ENCODE results near the gene RALGDS. TPM values are rescaled to one million over a fixed set of nuclear protein-coding genes. Genes with fewer than 3 reads are reported as not detected.

Gene RALGDS
- total RNA-seq, 1 donor from 2014 or later: 449 TPM

GRCh38 chr9:133109931-133110650 is 10.9 kb downstream of the RALGDS start:
- peaks cover 21% of the 10 kb centered on the region for H3K9me3 Mint-ChIP-seq (ENCODE audit: unreplicated experiment)
- no peaks in the 10 kb centered on the region for H3K36me3 Mint-ChIP-seq (ENCODE audit: unreplicated experiment)

GRCh38 chr9:133108794-133109641 is 12.0 kb downstream of the RALGDS start:
- Mint-ChIP-seq H3K27ac (ENCODE audit: unreplicated experiment) (peak overlapping the region; percentile 66), H3K4me1 (ENCODE audit: low read depth, unreplicated experiment) (peaks cover 14% of the 10 kb centered on the region)

More at GRCh38 chr9:133109931-133110650, 10.9 kb downstream of the RALGDS start:
- Mint-ChIP-seq H3K4me3 (ENCODE audit: unreplicated experiment) (no peak overlapping the region), H3K4me1 (ENCODE audit: low read depth, unreplicated experiment) (peaks cover 16% of the 10 kb centered on the region), H3K27ac (ENCODE audit: unreplicated experiment) (peak overlapping the region; percentile 59), H3K27me3 (ENCODE audit: unreplicated experiment) (peaks cover 28% of the 10 kb centered on the region)
- TF ChIP-seq CTCF (IDR thresholded peaks at IDR 0.05; ENCODE audit: partially characterized antibody, unreplicated experiment): no peak
- DNase-seq: no peak

GRCh38 chr9:133107961-133108793 is 12.9 kb downstream of the RALGDS start:
- Mint-ChIP-seq H3K27ac (ENCODE audit: unreplicated experiment) (peak overlapping the region; percentile 48), H3K4me1 (ENCODE audit: low read depth, unreplicated experiment) (peaks cover 6% of the 10 kb centered on the region), H3K4me3 (ENCODE audit: unreplicated experiment) (no peak overlapping the region)

More at GRCh38 chr9:133108794-133109641, 12.0 kb downstream of the RALGDS start:
- Mint-ChIP-seq H3K27me3 (ENCODE audit: unreplicated experiment) (peaks cover 23% of the 10 kb centered on the region), H3K4me3 (ENCODE audit: unreplicated experiment) (no peak overlapping the region), H3K9me3 (ENCODE audit: unreplicated experiment) (peaks cover 19% of the 10 kb centered on the region), H3K36me3 (ENCODE audit: unreplicated experiment) (no peaks in the 10 kb centered on the region)
- TF ChIP-seq CTCF (IDR thresholded peaks at IDR 0.05; ENCODE audit: partially characterized antibody, unreplicated experiment): no peak
- no peak for DNase-seq

GRCh38 chr9:133107245-133107722 is 13.8 kb downstream of the RALGDS start:
- Mint-ChIP-seq H3K36me3 (ENCODE audit: unreplicated experiment) (no peaks in the 10 kb centered on the region), H3K4me3 (ENCODE audit: unreplicated experiment) (no peak overlapping the region), H3K27ac (ENCODE audit: unreplicated experiment) (no peak overlapping the region), H3K27me3 (ENCODE audit: unreplicated experiment) (peaks cover 18% of the 10 kb centered on the region), H3K4me1 (ENCODE audit: low read depth, unreplicated experiment) (peaks cover 4% of the 10 kb centered on the region), H3K9me3 (ENCODE audit: unreplicated experiment) (peaks cover 15% of the 10 kb centered on the region)
- no peak for TF ChIP-seq CTCF (IDR thresholded peaks at IDR 0.05; ENCODE audit: partially characterized antibody, unreplicated experiment)
- DNase-seq: peak; percentile 10

More at GRCh38 chr9:133107961-133108793, 12.9 kb downstream of the RALGDS start:
- DNase-seq: no peak
- H3K36me3 Mint-ChIP-seq (ENCODE audit: unreplicated experiment): no peaks in the 10 kb centered on the region
- H3K9me3 Mint-ChIP-seq (ENCODE audit: unreplicated experiment): peaks cover 15% of the 10 kb centered on the region
- H3K27me3 Mint-ChIP-seq (ENCODE audit: unreplicated experiment): peaks cover 17% of the 10 kb centered on the region
- TF ChIP-seq CTCF (IDR thresholded peaks at IDR 0.05; ENCODE audit: partially characterized antibody, unreplicated experiment): no peak
